HCT116 (cell line): Measurements from ENCODE around the gene DLL1. TPM values are rescaled to one million over a fixed set of nuclear protein-coding genes. Genes with fewer than 3 reads are reported as not detected.

ENCODE experiments used
- ATAC-seq: fragments of 200-7000 bp; cut with Tn5 transposase; 2 replicates; pipeline ENCODE4 v1.9.1; 2020; ENCODE audit warnings: mild to moderate bottlenecking, moderate library complexity
- BruUV-seq: library from RNA; stranded (reverse); fragments of 400-500 nt; replicated peaks from 2 replicates; lab custom pipeline; 2021; lab: Mats Ljungman, UMichigan
- CTCF ChIA-PET: fragments of 300-600 bp; sonication (Branson Sonifier 250); formaldehyde crosslinking; loops from one replicate; lab custom pipeline; 2021; ENCODE audit warnings: antibody characterized with exemption; lab: Charles Lee
- POLR2A ChIA-PET: fragments of 300-600, 350-600 bp; sonication (Branson Sonifier 250); formaldehyde crosslinking; loops from one replicate; lab custom pipeline; 2021; ENCODE audit warnings: antibody characterized with exemption; lab: Charles Lee
- RAD21 ChIA-PET, 2 experiments: fragments of 300-600 bp; sonication (Branson Sonifier 250); formaldehyde crosslinking; loops; one replicate each; lab custom pipeline; 2023; ENCODE audit warnings: low total read pairs in 2 of 2; ENCODE audit not compliant: uncharacterized antibody in 2 of 2, unreplicated experiment in 2 of 2, low non-redundant PET in 1 of 2; lab: Charles Lee
- DNase-seq: peaks from one replicate; pipeline ENCODE4 v3.0.0-alpha.2; 2010; ENCODE audit warnings: low read depth, low spot score
- H2AFZ ChIP-seq: fragments of 200-600 bp; shearing (Covaris generic), sonication (generic); 2 replicates; pipeline ENCODE4 v1.6.1; 2017; ENCODE audit warnings: low read depth, mixed run types, mixed read lengths, antibody characterized with exemption, low read length; ENCODE audit not compliant: poor library complexity, severe bottlenecking
- H3K27ac ChIP-seq: 2 replicates; pipeline ENCODE4 v1.5.1; 2012; ENCODE audit warnings: low read depth, low read length
- H3K27me3 ChIP-seq: fragments of 200-600 bp; sonication (generic); 2 replicates; pipeline ENCODE4 v1.6.1; 2016; ENCODE audit warnings: mixed run types, low read length, mixed read lengths; ENCODE audit not compliant: insufficient read depth
- H3K36me3 ChIP-seq, 2 experiments: fragments of 200-500 bp in 1 of 2; fragments of 200-600 bp in 1 of 2; sonication (Bioruptor generic) in 1 of 2; sonication (generic) in 1 of 2; 2 replicates each; pipeline versions ENCODE4 v1.5.1 to v1.6.1; 2014 to 2016; ENCODE audit warnings: low read length in 2 of 2, inconsistent platforms in 1 of 2, mixed read lengths in 1 of 2, mixed run types in 1 of 2; ENCODE audit not compliant: insufficient read depth in 2 of 2, control insufficient read depth in 1 of 2
- H3K4me1 ChIP-seq, 2 experiments: fragments of 200-600 bp in 1 of 2; sonication (generic) in 1 of 2; 2 replicates each; pipeline versions ENCODE4 v1.5.1 to v1.6.1; 2012 to 2017; ENCODE audit warnings: low read length in 2 of 2, inconsistent platforms in 1 of 2, mild to moderate bottlenecking in 1 of 2, mixed read lengths in 1 of 2, mixed run types in 1 of 2, moderate library complexity in 1 of 2; ENCODE audit not compliant: insufficient read depth in 2 of 2, control insufficient read depth in 1 of 2
- H3K4me2 ChIP-seq: fragments of 200-600 bp; sonication (generic); 2 replicates; pipeline ENCODE4 v1.6.1; 2017; ENCODE audit warnings: mixed run types, low read length, mixed read lengths
- H3K4me3 ChIP-seq, 2 experiments: fragments of 200-600 bp in 1 of 2; sonication (generic) in 1 of 2; replicated peaks in 1 of 2; 2 replicates each; pipeline ENCODE4 v1.5.1; 2011 to 2016; ENCODE audit warnings: low read length in 2 of 2, control low read depth in 1 of 2, low read depth in 1 of 2, mild to moderate bottlenecking in 1 of 2, mixed read lengths in 1 of 2, mixed run types in 1 of 2
- H3K79me2 ChIP-seq: fragments of 200-600 bp; sonication (generic); 2 replicates; pipeline ENCODE4 v1.6.1; 2017; ENCODE audit warnings: mild to moderate bottlenecking, mixed run types, low read length, moderate library complexity, mixed read lengths; ENCODE audit not compliant: insufficient read depth
- H3K9ac ChIP-seq: fragments of 200-600 bp; sonication (generic); 2 replicates; pipeline ENCODE4 v1.6.1; 2016; ENCODE audit warnings: low read length, mixed read lengths
- H3K9me2 ChIP-seq: fragments of 200-600 bp; sonication (generic), shearing (Covaris generic); 2 replicates; pipeline ENCODE4 v1.6.1; 2017; ENCODE audit warnings: mixed run types, mild to moderate bottlenecking, moderate library complexity; ENCODE audit not compliant: insufficient read depth
- H3K9me3 ChIP-seq, 2 experiments: fragments of 200-500 bp in 1 of 2; fragments of 200-600 bp in 1 of 2; sonication (Bioruptor generic) in 1 of 2; sonication (generic) in 1 of 2; 2 replicates each; pipeline ENCODE4 v1.6.1; 2014 to 2017; ENCODE audit warnings: low read length in 2 of 2, mixed read lengths in 2 of 2, inconsistent platforms in 1 of 2, low read depth in 1 of 2, mild to moderate bottlenecking in 1 of 2, mixed run types in 1 of 2, moderate library complexity in 1 of 2; ENCODE audit not compliant: control insufficient read depth in 1 of 2, insufficient read depth in 1 of 2
- H4K20me1 ChIP-seq: fragments of 200-600 bp; sonication (generic), shearing (Covaris generic); 2 replicates; pipeline ENCODE4 v1.6.1; 2017; ENCODE audit warnings: mixed run types, mild to moderate bottlenecking, moderate library complexity; ENCODE audit not compliant: insufficient read depth
- CBX3 ChIP-seq: IDR thresholded peaks from 2 replicates; pipeline ENCODE4 v1.6.1; 2012; ENCODE audit warnings: low read depth
- EGR1 ChIP-seq: IDR thresholded peaks from 2 replicates; pipeline ENCODE4 v1.6.1; 2012; ENCODE audit warnings: low read depth
- ELF1 ChIP-seq: IDR thresholded peaks from 2 replicates; pipeline ENCODE4 v1.6.1; 2012; ENCODE audit warnings: low read depth, borderline replicate concordance
- EZH2 ChIP-seq: fragments of 200-600 bp; sonication (generic); IDR thresholded peaks from 2 replicates; pipeline ENCODE4 v1.6.1; 2017; ENCODE audit warnings: antibody characterized with exemption, mixed run types
- EZH2phosphoT487 ChIP-seq: fragments of 200-600 bp; IDR thresholded peaks from 2 replicates; pipeline ENCODE4 v1.6.1; 2018; ENCODE audit warnings: antibody characterized with exemption, borderline replicate concordance
- JUND ChIP-seq: IDR thresholded peaks from 2 replicates; pipeline ENCODE4 v1.6.1; 2012
- SRF ChIP-seq: IDR thresholded peaks from 2 replicates; pipeline ENCODE4 v1.6.1; 2012; ENCODE audit warnings: low read depth
- TCF7L2 ChIP-seq: IDR thresholded peaks from 2 replicates; pipeline ENCODE4 v1.7.0; 2011; ENCODE audit warnings: borderline replicate concordance, inconsistent platforms; ENCODE audit not compliant: insufficient read depth, insufficient read length; ENCODE audit errors: extremely low read depth
- YY1 ChIP-seq: IDR thresholded peaks from 2 replicates; pipeline ENCODE4 v1.6.1; 2011; ENCODE audit warnings: low read length, low read depth, moderate library complexity, mild to moderate bottlenecking; ENCODE audit not compliant: insufficient replicate concordance; ENCODE audit errors: extremely low read depth
- ZFX ChIP-seq: fragments of 450-650 bp; IDR thresholded peaks from 2 replicates; pipeline ENCODE4 v1.6.1; 2017
- ZNF274 ChIP-seq: fragments of 200-500 bp; sonication (Bioruptor generic); IDR thresholded peaks from 2 replicates; pipeline ENCODE4 v1.6.1; 2014; ENCODE audit warnings: mild to moderate bottlenecking, low read depth, low read length, inconsistent platforms
- intact Hi-C: fragments of 100-400 bp; cut with micrococcal nuclease; formaldehyde crosslinking; loops from 2 replicates; pipeline ENCODE4 v1.10.0; 2022
- total RNA-seq: library from RNA; stranded (reverse); gene quantifications from one replicate; pipeline ENCODE4 v1.2.1, GENCODE V29; 2021; ENCODE audit not compliant: unreplicated experiment
- TF ChIP-seq, protein P1 (sequence below): IDR thresholded peaks from 2 replicates; pipeline ENCODE4 v1.6.1; 2012
- TF ChIP-seq, protein P2 (sequence below), 3 experiments: fragments of 200-600 bp in 1 of 3; sonication (generic) in 1 of 3; IDR thresholded peaks in 2 of 3; conservative IDR thresholded peaks in 1 of 3; 2 replicates each; pipeline ENCODE4 v1.5.1; 2012 to 2017; ENCODE audit warnings: low read depth in 2 of 3, low read length in 2 of 3, antibody characterized with exemption in 1 of 3, borderline replicate concordance in 1 of 3, control low read depth in 1 of 3, mild to moderate bottlenecking in 1 of 3, mixed read lengths in 1 of 3, mixed run types in 1 of 3, moderate library complexity in 1 of 3; ENCODE audit not compliant: insufficient read depth in 1 of 3
- TF ChIP-seq, protein P3 (sequence below): IDR thresholded peaks from 2 replicates; pipeline ENCODE4 v1.6.1; 2012

The DLL1 gene
- total RNA-seq, 1 experiment from 2014 or later, result 5.3 TPM

DNA sequence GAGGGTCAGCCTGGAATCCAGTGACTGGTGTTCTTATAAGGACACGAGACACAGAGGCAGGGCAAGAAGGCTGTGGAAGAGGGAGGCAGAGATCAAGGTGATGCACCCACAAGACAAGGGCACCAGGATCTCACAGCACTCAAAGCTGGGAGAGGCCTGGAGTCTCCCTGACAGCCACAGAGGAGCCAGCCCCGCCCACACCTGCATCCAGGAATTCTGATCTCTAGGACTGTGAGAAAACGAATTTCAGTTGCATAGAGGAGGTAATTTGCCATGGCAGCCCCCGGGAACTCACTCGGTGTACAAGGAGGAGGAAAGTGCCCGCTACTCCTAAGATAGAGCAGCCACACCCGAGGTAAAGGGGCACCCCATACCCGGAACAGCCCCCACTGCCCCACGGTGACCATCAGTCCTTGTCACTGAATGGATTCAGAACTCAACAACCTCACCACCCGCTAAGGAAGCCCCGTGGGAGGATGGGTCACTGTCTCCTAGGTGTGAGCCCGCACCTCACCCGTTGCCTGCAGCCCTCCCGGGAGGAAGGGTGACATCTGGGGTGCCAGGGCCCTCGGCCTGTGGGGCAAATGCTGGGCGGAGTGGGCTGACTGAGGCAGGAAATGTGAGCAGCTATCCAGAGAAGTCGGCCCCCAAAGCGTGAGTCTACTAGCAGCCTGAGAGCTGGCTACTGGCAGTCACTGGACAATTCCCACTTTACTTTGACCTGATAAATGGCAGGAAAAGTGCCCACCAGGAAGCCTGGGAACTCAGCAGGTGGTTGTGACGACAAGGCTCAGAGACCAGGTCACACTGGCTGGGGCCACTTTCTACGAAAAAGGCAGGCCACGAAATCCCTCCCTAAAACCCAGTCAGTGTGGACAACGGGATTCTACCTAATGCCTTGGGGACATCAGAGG, 22.4 kb downstream of the DLL1 start:
- no peak overlapping the region for H3K27ac ChIP-seq
- ChIA-PET CTCF (no interaction called here), POLR2A (no interaction called here), RAD21 (no interaction called here)
- H3K9ac ChIP-seq, result no peak overlapping the region
- intact Hi-C loops, result loop anchor here (10.0 kb wide), 3 partner anchors 104 to 434 kb away; no protein-coding TSS in a partner anchor
- no peak for ATAC-seq
- BruUV-seq, result no TSS peak
- no peak for DNase-seq
- H3K4me2 ChIP-seq, result no peak overlapping the region
- peaks cover 6 to 10% of the 10 kb centered on the region in 2 experiments; a peak in 3 of 4 replicates for H3K4me1 ChIP-seq
- no peaks in the 10 kb centered on the region for H3K79me2 ChIP-seq
- H3K36me3 ChIP-seq, result no peaks in the 10 kb centered on the region
- no peak for TF ChIP-seq ZFX
- TF ChIP-seq YY1, result no peak
- TF ChIP-seq, protein P1, sequence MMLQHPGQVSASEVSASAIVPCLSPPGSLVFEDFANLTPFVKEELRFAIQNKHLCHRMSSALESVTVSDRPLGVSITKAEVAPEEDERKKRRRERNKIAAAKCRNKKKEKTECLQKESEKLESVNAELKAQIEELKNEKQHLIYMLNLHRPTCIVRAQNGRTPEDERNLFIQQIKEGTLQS, result no peak
- TF ChIP-seq TCF7L2, result no peak
- TF ChIP-seq, protein P2, sequence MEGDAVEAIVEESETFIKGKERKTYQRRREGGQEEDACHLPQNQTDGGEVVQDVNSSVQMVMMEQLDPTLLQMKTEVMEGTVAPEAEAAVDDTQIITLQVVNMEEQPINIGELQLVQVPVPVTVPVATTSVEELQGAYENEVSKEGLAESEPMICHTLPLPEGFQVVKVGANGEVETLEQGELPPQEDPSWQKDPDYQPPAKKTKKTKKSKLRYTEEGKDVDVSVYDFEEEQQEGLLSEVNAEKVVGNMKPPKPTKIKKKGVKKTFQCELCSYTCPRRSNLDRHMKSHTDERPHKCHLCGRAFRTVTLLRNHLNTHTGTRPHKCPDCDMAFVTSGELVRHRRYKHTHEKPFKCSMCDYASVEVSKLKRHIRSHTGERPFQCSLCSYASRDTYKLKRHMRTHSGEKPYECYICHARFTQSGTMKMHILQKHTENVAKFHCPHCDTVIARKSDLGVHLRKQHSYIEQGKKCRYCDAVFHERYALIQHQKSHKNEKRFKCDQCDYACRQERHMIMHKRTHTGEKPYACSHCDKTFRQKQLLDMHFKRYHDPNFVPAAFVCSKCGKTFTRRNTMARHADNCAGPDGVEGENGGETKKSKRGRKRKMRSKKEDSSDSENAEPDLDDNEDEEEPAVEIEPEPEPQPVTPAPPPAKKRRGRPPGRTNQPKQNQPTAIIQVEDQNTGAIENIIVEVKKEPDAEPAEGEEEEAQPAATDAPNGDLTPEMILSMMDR (IDR thresholded peaks at IDR 0.05 in 2 of 3, conservative IDR thresholded peaks at IDR 0.05 in 1 of 3; ENCODE audit: borderline replicate concordance in 1 of 3, insufficient read depth in 1 of 3, low read depth in 2 of 3, low read length in 2 of 3), result no peak
- TF ChIP-seq, protein P3, sequence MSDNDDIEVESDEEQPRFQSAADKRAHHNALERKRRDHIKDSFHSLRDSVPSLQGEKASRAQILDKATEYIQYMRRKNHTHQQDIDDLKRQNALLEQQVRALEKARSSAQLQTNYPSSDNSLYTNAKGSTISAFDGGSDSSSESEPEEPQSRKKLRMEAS, result no peak
- TF ChIP-seq SRF, result no peak
- TF ChIP-seq JUND, result no peak
- TF ChIP-seq EGR1, result no peak
- TF ChIP-seq EZH2, result no peak
- no peak for TF ChIP-seq EZH2phosphoT487
- TF ChIP-seq CBX3, result no peak
- TF ChIP-seq ELF1, result no peak
- no peak for TF ChIP-seq ZNF274
- H3K27me3 ChIP-seq, result no peaks in the 10 kb centered on the region
- no peaks in the 10 kb centered on the region for H3K9me2 ChIP-seq
- H3K9me3 ChIP-seq, result no peaks in the 10 kb centered on the region
- no peaks in the 10 kb centered on the region for H4K20me1 ChIP-seq
- no peak overlapping the region for H2AFZ ChIP-seq
- no peak overlapping the region for H3K4me3 ChIP-seq
